ENCODE measurements around the gene LAMC2.

The LAMC2 gene

GRCh38 chr1:183245357-183245756 is 59.3 kb downstream of the LAMC2 start:
- TF ChIP-seq POLR2AphosphoS5 (IDR thresholded peaks at IDR 0.05; ENCODE audit: low read depth, low read length) (no peak), SIN3A (IDR thresholded peaks at IDR 0.05; ENCODE audit: borderline replicate concordance, insufficient read depth, low read length) (no peak), REST (IDR thresholded peaks at IDR 0.05; ENCODE audit: insufficient read depth in 1 of 2, low read depth in 2 of 2, low read length in 2 of 2) (no peak), TAF1 (IDR thresholded peaks at IDR 0.05; ENCODE audit: borderline replicate concordance, insufficient read depth, low read length) (no peak), FOXP2 (optimal IDR thresholded peaks at IDR 0.05; ENCODE audit: borderline replicate concordance, extremely low read depth, extremely low read length, insufficient read depth) (no peak)

- TF ChIP-seq TAF1 (IDR thresholded peaks at IDR 0.05; ENCODE audit: borderline replicate concordance, insufficient read depth, low read length), result no peak
- TF ChIP-seq POLR2AphosphoS5 (IDR thresholded peaks at IDR 0.05; ENCODE audit: low read depth, low read length), result no peak
- no peak for TF ChIP-seq REST (IDR thresholded peaks at IDR 0.05; ENCODE audit: insufficient read depth in 1 of 2, low read depth in 2 of 2, low read length in 2 of 2)
- no peak for TF ChIP-seq FOXP2 (optimal IDR thresholded peaks at IDR 0.05; ENCODE audit: borderline replicate concordance, extremely low read depth, extremely low read length, insufficient read depth)
- no peak for TF ChIP-seq SIN3A (IDR thresholded peaks at IDR 0.05; ENCODE audit: borderline replicate concordance, insufficient read depth, low read length)
These were observed 60.4 kb downstream of the LAMC2 start for GRCh38 chr1:183246436-183246835.

GRCh38 chr1:183247066-183247465 is 61.0 kb downstream of the LAMC2 start:
- TF ChIP-seq FOXP2 (optimal IDR thresholded peaks at IDR 0.05; ENCODE audit: borderline replicate concordance, extremely low read depth, extremely low read length, insufficient read depth) (no peak), POLR2AphosphoS5 (IDR thresholded peaks at IDR 0.05; ENCODE audit: low read depth, low read length) (no peak), REST (IDR thresholded peaks at IDR 0.05; ENCODE audit: insufficient read depth in 1 of 2, low read depth in 2 of 2, low read length in 2 of 2) (no peak), TAF1 (IDR thresholded peaks at IDR 0.05; ENCODE audit: borderline replicate concordance, insufficient read depth, low read length) (no peak), SIN3A (IDR thresholded peaks at IDR 0.05; ENCODE audit: borderline replicate concordance, insufficient read depth, low read length) (no peak)

- TF ChIP-seq FOXP2 (optimal IDR thresholded peaks at IDR 0.05; ENCODE audit: borderline replicate concordance, extremely low read depth, extremely low read length, insufficient read depth) (no peak), REST (IDR thresholded peaks at IDR 0.05; ENCODE audit: insufficient read depth in 1 of 2, low read depth in 2 of 2, low read length in 2 of 2) (no peak), POLR2AphosphoS5 (IDR thresholded peaks at IDR 0.05; ENCODE audit: low read depth, low read length) (no peak), TAF1 (IDR thresholded peaks at IDR 0.05; ENCODE audit: borderline replicate concordance, insufficient read depth, low read length) (no peak)
These were observed 61.4 kb downstream of the LAMC2 start for GRCh38 chr1:183247484-183247883.

GRCh38 chr1:183247931-183248330 is 61.9 kb downstream of the LAMC2 start:
- TF ChIP-seq FOXP2 (optimal IDR thresholded peaks at IDR 0.05; ENCODE audit: borderline replicate concordance, extremely low read depth, extremely low read length, insufficient read depth), result no peak
- TF ChIP-seq REST (IDR thresholded peaks at IDR 0.05; ENCODE audit: insufficient read depth in 1 of 2, low read depth in 2 of 2, low read length in 2 of 2), result no peak
- no peak for TF ChIP-seq SIN3A (IDR thresholded peaks at IDR 0.05; ENCODE audit: borderline replicate concordance, insufficient read depth, low read length)
- TF ChIP-seq POLR2AphosphoS5 (IDR thresholded peaks at IDR 0.05; ENCODE audit: low read depth, low read length), result no peak
- TF ChIP-seq TAF1 (IDR thresholded peaks at IDR 0.05; ENCODE audit: borderline replicate concordance, insufficient read depth, low read length), result no peak

Data from PFSK-1 (cell line).